IPS-20b (cell line): ENCODE results near the gene SLC9A3.

Experiments
- H3K27ac ChIP-seq: one replicate; pipeline ENCODE4 v1.5.1; 2013; ENCODE audit warnings: low read length
- H3K27me3 ChIP-seq: 2 replicates; pipeline ENCODE4 v1.6.1; 2013; ENCODE audit warnings: mild to moderate bottlenecking, low read length, inconsistent platforms; ENCODE audit not compliant: insufficient read depth
- H3K36me3 ChIP-seq: 2 replicates; pipeline ENCODE4 v1.6.1; 2013; ENCODE audit warnings: low read depth, mild to moderate bottlenecking, inconsistent platforms, low read length, moderate library complexity; ENCODE audit not compliant: insufficient read depth
- H3K4me1 ChIP-seq: 2 replicates; pipeline ENCODE4 v1.6.1; 2013; ENCODE audit warnings: mild to moderate bottlenecking, control low read depth, inconsistent platforms, low read length, moderate library complexity; ENCODE audit not compliant: insufficient read depth
- H3K4me3 ChIP-seq: 2 replicates; pipeline ENCODE4 v1.5.1; 2013; ENCODE audit warnings: mild to moderate bottlenecking, low read length, inconsistent platforms
- H3K9ac ChIP-seq: 2 replicates; pipeline ENCODE4 v1.6.1; 2013; ENCODE audit warnings: low read depth, mild to moderate bottlenecking, inconsistent platforms, low read length, moderate library complexity
- H3K9me3 ChIP-seq: 2 replicates; pipeline ENCODE4 v1.6.1; 2013; ENCODE audit warnings: mild to moderate bottlenecking, low read depth, low read length, inconsistent platforms; ENCODE audit not compliant: insufficient read depth

Gene SLC9A3

GRCh38 chr5:444226-444625 is 80.0 kb downstream of the SLC9A3 start:
- H3K27ac ChIP-seq: no peak overlapping the region
- no peaks in the 10 kb centered on the region for H3K9me3 ChIP-seq
- H3K36me3 ChIP-seq: peaks cover 24% of the 10 kb centered on the region
- H3K4me3 ChIP-seq: no peak overlapping the region
- no peaks in the 10 kb centered on the region; the same call in 1 of the 2 replicates for H3K4me1 ChIP-seq
- H3K9ac ChIP-seq: no peak overlapping the region
- no peaks in the 10 kb centered on the region for H3K27me3 ChIP-seq

- H3K4me1 ChIP-seq: no peaks in the 10 kb centered on the region; the same call in 1 of the 2 replicates
- no peak overlapping the region for H3K27ac ChIP-seq
- no peaks in the 10 kb centered on the region for H3K27me3 ChIP-seq
- peaks cover 16% of the 10 kb centered on the region for H3K36me3 ChIP-seq
- H3K4me3 ChIP-seq: peak overlapping the region; percentile 93
- H3K9ac ChIP-seq: peak overlapping the region; percentile 77
- H3K9me3 ChIP-seq: no peaks in the 10 kb centered on the region
These were observed 80.8 kb downstream of the SLC9A3 start for GRCh38 chr5:443239-444151.

GRCh38 chr5:442335-443238 is 81.7 kb downstream of the SLC9A3 start, which contains the start of gene EXOC3:
TSS of gene EXOC3 (plus strand) at chr5:443176. CDS start at chr5:446206, 3,030 bp downstream.
- Histone ChIP-seq H3K27me3 (no peaks in the 10 kb centered on the region), H3K9ac (peak within 1 kb of the TSS; percentile 84), H3K27ac (no peak within 1 kb of the TSS), H3K36me3 (peaks cover 7% of the 10 kb centered on the region), H3K4me3 (peak within 1 kb of the TSS; percentile 93), H3K4me1 (no peaks in the 10 kb centered on the region; the same call in 1 of the 2 replicates), H3K9me3 (no peaks in the 10 kb centered on the region)

GRCh38 chr5:441996-442334 is 82.3 kb downstream of the SLC9A3 start:
- H3K27ac ChIP-seq: no peak overlapping the region
- H3K36me3 ChIP-seq: peaks cover 1% of the 10 kb centered on the region
- no peaks in the 10 kb centered on the region for H3K9me3 ChIP-seq
- peak overlapping the region; percentile 85 for H3K4me3 ChIP-seq
- no peaks in the 10 kb centered on the region; the same call in 1 of the 2 replicates for H3K4me1 ChIP-seq
- H3K27me3 ChIP-seq: no peaks in the 10 kb centered on the region
- H3K9ac ChIP-seq: no peak overlapping the region; the same call in 1 of the 2 replicates

- Histone ChIP-seq H3K36me3 (no peaks in the 10 kb centered on the region), H3K4me3 (no peak overlapping the region), H3K9ac (no peak overlapping the region), H3K4me1 (no peaks in the 10 kb centered on the region; the same call in 1 of the 2 replicates), H3K9me3 (no peaks in the 10 kb centered on the region), H3K27me3 (no peaks in the 10 kb centered on the region), H3K27ac (no peak overlapping the region)
These were observed 83.6 kb downstream of the SLC9A3 start for GRCh38 chr5:440401-441201.

- Histone ChIP-seq H3K4me3 (no peak overlapping the region), H3K4me1 (no peaks in the 10 kb centered on the region; the same call in 1 of the 2 replicates), H3K27ac (no peak overlapping the region), H3K9ac (no peak overlapping the region), H3K36me3 (no peaks in the 10 kb centered on the region), H3K9me3 (no peaks in the 10 kb centered on the region), H3K27me3 (no peaks in the 10 kb centered on the region)
These were observed 84.6 kb downstream of the SLC9A3 start for GRCh38 chr5:439636-440035.

GRCh38 chr5:439181-439580 is 85.1 kb downstream of the SLC9A3 start:
- H3K4me1 ChIP-seq: no peaks in the 10 kb centered on the region; the same call in 1 of the 2 replicates
- H3K9me3 ChIP-seq: no peaks in the 10 kb centered on the region
- no peaks in the 10 kb centered on the region for H3K36me3 ChIP-seq
- H3K27ac ChIP-seq: no peak overlapping the region
- H3K9ac ChIP-seq: no peak overlapping the region
- H3K4me3 ChIP-seq: no peak overlapping the region
- H3K27me3 ChIP-seq: no peaks in the 10 kb centered on the region

- Histone ChIP-seq H3K9me3 (no peaks in the 10 kb centered on the region), H3K4me1 (no peaks in the 10 kb centered on the region; the same call in 1 of the 2 replicates), H3K27ac (no peak overlapping the region), H3K36me3 (no peaks in the 10 kb centered on the region), H3K4me3 (no peak overlapping the region), H3K27me3 (no peaks in the 10 kb centered on the region), H3K9ac (no peak overlapping the region)
These were observed 85.7 kb downstream of the SLC9A3 start for GRCh38 chr5:438481-438981.

GRCh38 chr5:437281-437771 is 86.9 kb downstream of the SLC9A3 start:
- Histone ChIP-seq H3K27ac (no peak overlapping the region), H3K9me3 (no peaks in the 10 kb centered on the region), H3K27me3 (no peaks in the 10 kb centered on the region), H3K4me1 (no peaks in the 10 kb centered on the region; the same call in 1 of the 2 replicates), H3K9ac (no peak overlapping the region), H3K4me3 (no peak overlapping the region), H3K36me3 (no peaks in the 10 kb centered on the region)

- H3K36me3 ChIP-seq: no peaks in the 10 kb centered on the region
- no peaks in the 10 kb centered on the region for H3K9me3 ChIP-seq
- H3K9ac ChIP-seq: no peak overlapping the region
- H3K4me3 ChIP-seq: no peak overlapping the region
- H3K27me3 ChIP-seq: no peaks in the 10 kb centered on the region
- H3K27ac ChIP-seq: no peak overlapping the region
- H3K4me1 ChIP-seq: no peaks in the 10 kb centered on the region
These were observed 87.6 kb downstream of the SLC9A3 start for GRCh38 chr5:436641-436975.
